ENCODE measurements around the gene ANG.
"Not testable (repeated sequence)": the region's sequence is repeated elsewhere in the genome, so short reads cannot be mapped to it uniquely, and the experiment has no call there.

ANG gene
- 0.48 to 0.49 reads per million in 2 donors for total RNA-seq

- no peak for DNase-seq
Observed at GRCh38 chr14:20688167-20688839, at the start of gene ANG. TSS of gene ANG (plus strand) at chr14:20688764. CDS start at chr14:20693565, 4,801 bp downstream.

- DNase-seq = no peak
Observed at GRCh38 chr14:20641591-20641990, 47.0 kb upstream of the ANG start, which contains the start of gene OR6S1. TSS of gene OR6S1 (minus strand) at chr14:20641691. CDS start at chr14:20641691, 0 bp downstream.

- no peak for DNase-seq
Observed at GRCh38 chr14:20642182-20642581, 46.4 kb upstream of the ANG start.

GRCh38 chr14:20642755-20643154, 45.8 kb upstream of the ANG start:
- not testable (repeated sequence) for DNase-seq

- DNase-seq = no peak
Observed at GRCh38 chr14:20644520-20644919, 44.0 kb upstream of the ANG start.

GRCh38 chr14:20645481-20645880, 43.1 kb upstream of the ANG start:
- no peak for DNase-seq

GRCh38 chr14:20652996-20653975, 35.3 kb upstream of the ANG start:
- no peak for DNase-seq

GRCh38 chr14:20655851-20656250, 32.7 kb upstream of the ANG start:
- no peak for DNase-seq

GRCh38 chr14:20656274-20656673, 32.3 kb upstream of the ANG start:
- no peak for DNase-seq

GRCh38 chr14:20657216-20658211, 31.1 kb upstream of the ANG start:
- DNase-seq = no peak

- no peak for DNase-seq
Observed at GRCh38 chr14:20658246-20658645, 30.3 kb upstream of the ANG start.

- DNase-seq = no peak
Observed at GRCh38 chr14:20659336-20659735, 29.2 kb upstream of the ANG start.

- DNase-seq = no peak
Observed at GRCh38 chr14:20659813-20660395, 28.7 kb upstream of the ANG start.

- no peak for DNase-seq
Observed at GRCh38 chr14:20661197-20661596, 27.4 kb upstream of the ANG start.

GRCh38 chr14:20662968-20663732, 25.4 kb upstream of the ANG start:
- DNase-seq = peak; percentile 64

- not testable (repeated sequence) for DNase-seq
Observed at GRCh38 chr14:20666400-20666961, 22.1 kb upstream of the ANG start.

- DNase-seq = no peak
Observed at GRCh38 chr14:20667957-20668356, 20.6 kb upstream of the ANG start.

GRCh38 chr14:20668969-20669368, 19.6 kb upstream of the ANG start:
- no peak for DNase-seq

GRCh38 chr14:20671597-20672283, 16.8 kb upstream of the ANG start:
- no peak for DNase-seq

- DNase-seq = no peak
Observed at GRCh38 chr14:20675669-20676068, 12.9 kb upstream of the ANG start.
